GM12872 (cell line): ENCODE results near the gene IYD.

ENCODE experiments used
- TF ChIP-seq, protein P1 (sequence below): IDR thresholded peaks from 3 replicates; pipeline ENCODE4 v1.5.1; 2011; ENCODE audit warnings: low read depth, mild to moderate bottlenecking, low read length, moderate library complexity; ENCODE audit not compliant: insufficient read depth

IYD gene

DNA sequence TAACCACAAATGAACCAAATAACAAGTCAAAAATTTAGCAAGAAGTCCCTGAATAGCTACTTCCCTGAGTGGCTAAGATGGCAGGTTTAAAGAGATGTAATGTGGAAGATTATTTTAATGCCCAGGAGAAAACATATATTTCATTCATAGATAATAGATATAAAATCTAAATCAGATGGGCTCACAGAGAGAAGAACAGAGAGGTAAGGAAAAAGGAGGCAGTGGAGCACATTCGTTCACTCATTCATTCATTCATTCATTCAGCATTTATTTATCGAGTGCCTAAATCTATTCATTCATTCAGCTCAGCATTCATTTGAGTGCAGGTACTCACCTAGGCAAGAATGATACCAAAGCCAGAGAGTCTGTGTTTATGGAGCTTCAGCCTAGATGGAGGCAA lies 32.1 kb upstream of the IYD start:
- TF ChIP-seq, protein P1, sequence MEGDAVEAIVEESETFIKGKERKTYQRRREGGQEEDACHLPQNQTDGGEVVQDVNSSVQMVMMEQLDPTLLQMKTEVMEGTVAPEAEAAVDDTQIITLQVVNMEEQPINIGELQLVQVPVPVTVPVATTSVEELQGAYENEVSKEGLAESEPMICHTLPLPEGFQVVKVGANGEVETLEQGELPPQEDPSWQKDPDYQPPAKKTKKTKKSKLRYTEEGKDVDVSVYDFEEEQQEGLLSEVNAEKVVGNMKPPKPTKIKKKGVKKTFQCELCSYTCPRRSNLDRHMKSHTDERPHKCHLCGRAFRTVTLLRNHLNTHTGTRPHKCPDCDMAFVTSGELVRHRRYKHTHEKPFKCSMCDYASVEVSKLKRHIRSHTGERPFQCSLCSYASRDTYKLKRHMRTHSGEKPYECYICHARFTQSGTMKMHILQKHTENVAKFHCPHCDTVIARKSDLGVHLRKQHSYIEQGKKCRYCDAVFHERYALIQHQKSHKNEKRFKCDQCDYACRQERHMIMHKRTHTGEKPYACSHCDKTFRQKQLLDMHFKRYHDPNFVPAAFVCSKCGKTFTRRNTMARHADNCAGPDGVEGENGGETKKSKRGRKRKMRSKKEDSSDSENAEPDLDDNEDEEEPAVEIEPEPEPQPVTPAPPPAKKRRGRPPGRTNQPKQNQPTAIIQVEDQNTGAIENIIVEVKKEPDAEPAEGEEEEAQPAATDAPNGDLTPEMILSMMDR = no peak

DNA sequence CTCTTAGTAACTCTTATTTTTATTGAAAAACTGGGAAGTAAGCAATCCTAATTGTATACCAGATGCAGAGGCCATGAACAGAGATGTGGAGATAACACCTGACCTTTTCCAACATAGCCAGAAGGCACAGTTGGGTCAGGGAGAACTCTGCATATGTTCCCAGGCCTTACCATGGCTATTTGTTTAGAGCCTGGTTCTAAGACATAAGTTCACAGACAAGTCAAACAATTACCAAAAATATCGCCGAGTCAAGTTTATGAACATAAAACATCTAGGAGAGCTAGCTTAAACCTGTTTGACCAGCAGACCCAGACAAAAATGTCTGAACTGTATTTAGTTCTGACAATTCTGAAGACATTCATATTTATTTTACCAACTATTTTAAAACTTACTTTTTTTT lies 26.7 kb upstream of the IYD start:
- TF ChIP-seq, protein P1 = no peak

DNA sequence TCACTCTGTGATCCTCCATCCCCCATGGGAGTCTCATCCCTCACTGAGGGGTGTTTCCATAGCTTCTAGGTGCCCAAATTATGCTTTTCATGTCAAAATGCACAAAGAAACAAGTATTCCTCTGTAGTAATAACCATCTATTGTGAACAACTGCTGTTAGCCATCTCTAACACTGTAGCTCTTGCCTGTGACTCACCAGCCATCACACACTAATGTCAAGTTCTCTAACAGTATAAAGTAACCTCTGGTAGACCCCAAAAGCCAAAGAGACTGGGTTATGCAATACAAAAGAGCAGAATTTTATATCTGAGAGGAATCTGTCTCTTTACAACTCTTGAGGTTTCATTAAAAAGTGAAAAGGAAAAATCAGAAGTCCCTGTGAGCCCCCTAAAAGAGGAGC lies 25.4 kb upstream of the IYD start:
- TF ChIP-seq, protein P1 = no peak

DNA sequence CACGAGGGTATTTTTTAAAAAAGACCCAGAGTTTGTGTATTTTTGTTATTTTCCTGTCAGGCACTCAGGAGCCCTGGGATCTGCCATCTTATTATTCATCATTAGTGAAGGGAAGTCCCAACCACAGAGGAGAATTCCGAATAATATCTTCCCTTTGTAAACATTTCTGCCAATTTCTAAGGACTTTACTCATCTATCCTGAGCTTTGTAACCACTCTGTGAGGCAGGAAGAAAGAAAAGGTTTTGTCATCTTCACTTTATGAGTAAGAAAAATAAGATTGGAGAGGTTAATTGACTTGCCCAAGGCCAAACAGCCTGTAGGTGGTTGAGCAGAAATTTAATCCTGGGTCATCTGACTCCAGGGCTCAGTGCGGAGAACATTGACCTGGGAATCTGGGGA lies 23.0 kb upstream of the IYD start:
- TF ChIP-seq, protein P1 = no peak

DNA sequence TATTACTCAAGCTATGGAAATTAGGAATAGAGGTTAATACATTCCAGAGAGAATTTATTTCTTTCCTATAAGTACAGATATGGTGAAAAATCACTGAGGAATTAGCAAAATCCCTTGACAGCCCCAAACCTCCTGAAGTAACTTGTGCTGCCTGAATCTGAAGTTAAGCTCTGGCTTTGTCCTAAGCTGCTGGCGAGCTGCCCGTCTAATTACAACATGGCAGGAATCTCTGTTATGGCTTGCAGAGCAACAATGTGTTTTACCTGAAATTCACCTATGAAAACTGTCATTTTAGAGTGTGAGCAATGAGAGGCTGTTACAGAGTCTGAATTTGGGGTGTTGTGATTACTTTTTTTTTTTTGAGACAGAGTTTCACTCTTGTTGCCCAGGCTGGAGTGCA lies 22.5 kb upstream of the IYD start:
- TF ChIP-seq, protein P1 = no peak

DNA sequence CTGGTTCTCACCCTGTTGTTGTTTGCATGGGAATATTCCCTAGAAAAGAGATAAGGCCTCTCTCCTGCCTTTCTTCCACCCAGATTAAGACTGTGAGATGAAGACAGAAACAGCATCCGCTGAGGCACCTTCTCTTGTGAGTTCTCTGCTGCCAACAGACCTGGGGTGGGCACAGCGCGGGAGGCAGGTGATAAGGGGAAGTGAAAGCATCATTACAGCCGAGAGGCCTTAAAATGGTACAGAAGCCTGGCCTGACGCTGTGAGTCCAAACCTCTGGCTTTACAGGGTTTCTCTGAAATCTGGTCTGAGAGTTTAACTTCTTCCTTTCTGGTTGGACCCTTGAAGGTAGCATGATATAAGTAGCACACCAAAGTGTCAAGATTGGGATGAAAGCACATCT lies 21.0 kb upstream of the IYD start:
- TF ChIP-seq, protein P1 = no peak

DNA sequence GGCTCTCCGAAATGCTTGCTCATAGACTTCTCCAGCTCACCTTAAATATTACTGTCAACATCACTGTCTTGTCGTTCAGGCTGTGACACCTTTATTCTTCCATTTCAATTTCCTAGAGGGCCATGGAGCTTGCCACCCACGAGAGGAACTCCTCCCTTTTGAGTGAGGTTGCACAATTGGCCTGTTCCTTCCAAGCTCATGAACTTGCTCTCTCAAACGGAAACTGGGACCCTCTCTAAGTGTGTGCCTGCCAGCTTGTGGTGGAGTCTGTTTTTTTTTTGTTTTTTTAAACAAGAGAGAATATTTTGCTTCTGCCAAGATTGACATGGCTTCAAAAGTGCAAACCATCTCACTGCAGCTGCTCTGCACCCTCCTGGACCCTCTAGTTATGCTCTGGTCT lies 19.3 kb upstream of the IYD start:
- TF ChIP-seq, protein P1 = no peak
